K562 (cell line): Measurements from ENCODE around the gene PAAF1. TPM values are rescaled to one million over a fixed set of nuclear protein-coding genes. Genes with fewer than 3 reads are reported as not detected.

Experiments used
- ATAC-seq: fragments of 200-7000 bp; cut with Tn5 transposase; 3 replicates; pipeline ENCODE4 v1.9.1; 2020; ENCODE audit warnings: moderate library complexity
- BruUV-seq: library from RNA; stranded (reverse); fragments of 400-500 nt; replicated peaks from 2 replicates; lab custom pipeline; 2021; lab: Mats Ljungman, UMichigan
- CTCF ChIA-PET: fragments of 300-600 bp; formaldehyde crosslinking; extraction: SDS; loops from one replicate; lab custom pipeline; 2021; ENCODE audit warnings: low intra/inter-chr PET ratio; lab: Yijun Ruan, JAX
- POLR2A ChIA-PET: fragments of 300-600, 350-650 bp; sonication (Branson Sonifier 250); formaldehyde crosslinking; extraction: SDS; loops from one replicate; lab custom pipeline; 2021; ENCODE audit warnings: antibody characterized with exemption, inconsistent platforms; lab: Yijun Ruan, JAX
- DNase-seq, 4 experiments: peaks; one replicate each; pipeline versions ENCODE4 v3.0.0 to v3.0.0-alpha.2; 2011 to 2018; ENCODE audit warnings: low spot score in 3 of 4, mixed read lengths in 3 of 4; ENCODE audit errors: extremely low read depth in 1 of 4
- FAIRE-seq: peaks from 2 replicates; lab custom pipeline; 2011; peaks lifted over from hg19 to GRCh38; lab: Jason Lieb, UNC
- H2AFZ ChIP-seq: 2 replicates; pipeline ENCODE4 v1.6.0; 2011; ENCODE audit warnings: low read depth, low read length, control low read depth, inconsistent platforms
- H3K27ac ChIP-seq: fragments of 200-600 bp; 3 replicates; pipeline ENCODE4 v1.8.0; 2011; ENCODE audit warnings: low read depth, mild to moderate bottlenecking, control low read depth, inconsistent platforms, low read length, moderate library complexity, mixed read lengths; ENCODE audit errors: extremely low read depth
- H3K27me3 ChIP-seq, 2 experiments: fragments of 300-600 bp in 1 of 2; 2 replicates in 1 of 2; 3 replicates in 1 of 2; pipeline versions ENCODE4 v1.6.0 to v1.8.0; 2011; ENCODE audit warnings: inconsistent platforms in 2 of 2, low read length in 2 of 2, mild to moderate bottlenecking in 1 of 2, mixed read lengths in 1 of 2, moderate library complexity in 1 of 2; ENCODE audit not compliant: control insufficient read depth in 2 of 2, insufficient read depth in 2 of 2
- H3K36me3 ChIP-seq: fragments of 300-600 bp; 3 replicates; pipeline ENCODE4 v1.8.0; 2011; ENCODE audit warnings: mild to moderate bottlenecking, low read length, inconsistent platforms; ENCODE audit not compliant: control insufficient read depth, insufficient read depth
- H3K4me1 ChIP-seq, 2 experiments: fragments of 200-600 bp in 1 of 2; replicated peaks in 1 of 2; 2 replicates in 1 of 2; 3 replicates in 1 of 2; pipeline versions ENCODE4 v1.5.1 to v1.8.0; 2011; ENCODE audit warnings: inconsistent platforms in 2 of 2, low read length in 2 of 2, mild to moderate bottlenecking in 1 of 2, mixed read lengths in 1 of 2, moderate library complexity in 1 of 2; ENCODE audit not compliant: control insufficient read depth in 2 of 2, insufficient read depth in 2 of 2
- H3K4me2 ChIP-seq: 2 replicates; pipeline ENCODE4 v1.6.1; 2011; ENCODE audit warnings: low read length, control low read depth, inconsistent platforms, mixed read lengths; ENCODE audit not compliant: insufficient read depth
- H3K4me3 ChIP-seq: fragments of 200-600 bp; sonication (generic), shearing (Covaris generic); 2 replicates; pipeline ENCODE4 v1.5.1; 2016; ENCODE audit warnings: control low read depth, inconsistent platforms
- H3K79me2 ChIP-seq: fragments of 200-600 bp; 3 replicates; pipeline ENCODE4 v1.8.0; 2011; ENCODE audit warnings: low read length, inconsistent platforms; ENCODE audit not compliant: control insufficient read depth, insufficient read depth
- H3K9ac ChIP-seq, 2 experiments: 2 replicates each; pipeline versions ENCODE4 v1.6.0 to v1.6.1; 2011; ENCODE audit warnings: low read depth in 2 of 2, low read length in 2 of 2, control low read depth in 1 of 2, inconsistent platforms in 1 of 2, mild to moderate bottlenecking in 1 of 2, mixed read lengths in 1 of 2; ENCODE audit not compliant: insufficient read depth in 1 of 2
- H3K9me1 ChIP-seq: one replicate; pipeline ENCODE4 v1.6.0; 2011; ENCODE audit warnings: inconsistent platforms, mild to moderate bottlenecking, low read length, moderate library complexity; ENCODE audit not compliant: control insufficient read depth, insufficient read depth
- H3K9me3 ChIP-seq: replicated peaks from 2 replicates; pipeline ENCODE4 v1.5.1; 2011; ENCODE audit warnings: low read depth, low read length, inconsistent platforms; ENCODE audit not compliant: control insufficient read depth, insufficient read depth
- H4K20me1 ChIP-seq: replicated peaks from 2 replicates; pipeline ENCODE4 v1.6.1; 2011; ENCODE audit warnings: low read length, inconsistent platforms, mixed read lengths; ENCODE audit not compliant: control insufficient read depth, insufficient read depth
- BRF1 ChIP-seq: IDR thresholded peaks from 3 replicates; pipeline ENCODE4 v1.6.1; 2011; ENCODE audit warnings: borderline replicate concordance, mild to moderate bottlenecking; ENCODE audit not compliant: insufficient read length; ENCODE audit errors: extremely low read depth
- DDX20 ChIP-seq: fragments of 450-650 bp; IDR thresholded peaks from 2 replicates; pipeline ENCODE4 v1.6.1; 2016; ENCODE audit warnings: missing genetic modification characterization, low read depth, mild to moderate bottlenecking, missing compliant biosample characterization, moderate library complexity
- E2F5 ChIP-seq: sonication (generic); formaldehyde crosslinking; IDR thresholded peaks from 2 replicates; pipeline ENCODE4 v1.8.0; 2022; ENCODE audit warnings: mild to moderate bottlenecking, missing genetic modification reagents
- EZH2 ChIP-seq: IDR thresholded peaks from 2 replicates; pipeline ENCODE4 v1.6.1; 2012; ENCODE audit warnings: low read depth, mild to moderate bottlenecking, inconsistent platforms, low read length, borderline replicate concordance
- NKRF ChIP-seq: fragments of 450-650 bp; IDR thresholded peaks from 2 replicates; pipeline ENCODE4 v1.6.1; 2016; ENCODE audit warnings: borderline replicate concordance
- RFX1 ChIP-seq: fragments of 450-650 bp; IDR thresholded peaks from 2 replicates; pipeline ENCODE4 v1.6.1; 2016; ENCODE audit warnings: mild to moderate bottlenecking, moderate library complexity
- ZNF395 ChIP-seq: fragments of 200-800 bp; sonication (Bioruptor generic); IDR thresholded peaks from 2 replicates; pipeline ENCODE4 v1.6.1; 2017; ENCODE audit warnings: missing genetic modification characterization, missing compliant biosample characterization
- ZNF507 ChIP-seq: conservative IDR thresholded peaks from 2 replicates; pipeline ENCODE4 v1.6.1; 2017; ENCODE audit warnings: missing genetic modification characterization, missing compliant biosample characterization
- WGBS: fragments of 100-300 bp; shearing (Covaris generic); methylation state at CpG from one replicate; pipeline ENCODE4 v1.1.6; 2016; ENCODE audit warnings: low coverage, mixed read lengths; ENCODE audit not compliant: insufficient coverage; ENCODE audit errors: missing lambda C conversion rate; 5-methylcytosine and 5-hydroxymethylcytosine counted together
- in situ Hi-C: fragments of 300-500 bp; cut with MboI; formaldehyde crosslinking; loops from 4 replicates; pipeline ENCODE4 v1.15.0; 2018; ENCODE audit warnings: inconsistent platforms, mixed read lengths
- intact Hi-C: fragments of 100-400 bp; cut with micrococcal nuclease; formaldehyde crosslinking; loops from 2 replicates; pipeline ENCODE4 v1.14.2; 2022
- polyA plus RNA-seq, 8 experiments: library from polyadenylated mRNA; depleted of rRNA in 4 of 8; stranded (reverse) in 5 of 8; unstranded in 3 of 8; fragments of >200 nt; fragmentation: Nextera tagmentation in 2 of 8; fragmentation: Illumina TruSeq in 1 of 8; extraction: Ambion mirVana in 2 of 8; extraction: Trizol in 1 of 8; gene quantifications; 2 replicates each; pipeline versions ENCODE4 v1.2.1 to v1.2.3, GENCODE V29; 2011 to 2014; ENCODE audit warnings: inconsistent platforms in 1 of 8, missing spikeins in 1 of 8
- total RNA-seq, 7 experiments: library from RNA; depleted of rRNA in 6 of 7; stranded (reverse); fragments of >200 nt in 6 of 7; fragmentation: Illumina TruSeq in 2 of 7; extraction: Trizol in 2 of 7; gene quantifications; 2 replicates each; pipeline versions ENCODE4 v1.2.1 to v1.2.3, GENCODE V29; 2011 to 2021; ENCODE audit warnings: low replicate concordance in 1 of 7

Gene PAAF1
- total and polyA plus RNA-seq, 9 of the 15 experiments (the other 6 are each of a cell fraction or from before 2014, with no cell fraction given) = 13.5 to 78.6 (median 23.3) TPM

- H3K4me2 ChIP-seq = no peak overlapping the region
- in situ Hi-C loops (loop anchor here (10.0 kb wide), 1 partner anchor 489 kb away; no protein-coding TSS in a partner anchor), intact Hi-C loops (loop anchor here (2.0 kb wide), 2 partner anchors 289 to 483 kb away; no protein-coding TSS in a partner anchor)
- peaks cover 11 to 16% of the 10 kb centered on the region in 2 experiments; a peak in 3 of 5 replicates for H3K4me1 ChIP-seq
- ChIA-PET POLR2A (interaction anchor here (1.8 to 3.1 kb wide), 2 partner anchors 10 to 15 kb away, joined by 5 to 27 read pairs; partner anchors contain the start of gene UCP2), CTCF (interaction anchor here (2.8 kb wide), 1 partner anchor 124 kb away, joined by 14 read pairs; no protein-coding TSS in a partner anchor)
- no TSS peak for BruUV-seq
- H3K9me1 ChIP-seq = no peaks in the 10 kb centered on the region
- no peaks in the 10 kb centered on the region for H3K9me3 ChIP-seq
- FAIRE-seq (no peak), ATAC-seq (no peak), DNase-seq (peak in 1 of 4 experiments; percentile 41)
- no peaks in the 10 kb centered on the region for H4K20me1 ChIP-seq
- no peaks in the 10 kb centered on the region for H3K36me3 ChIP-seq
- H3K4me3 ChIP-seq = no peak overlapping the region
- H3K27ac ChIP-seq = no peak overlapping the region
- H2AFZ ChIP-seq = no peak overlapping the region
- H3K27me3 ChIP-seq = no peaks in the 10 kb centered on the region; a peak in 1 of 5 replicates
- TF ChIP-seq DDX20 (tag) (no peak), EZH2 (no peak), ZNF507 (tag) (no peak), NKRF (no peak), BRF1 (no peak), E2F5 (no peak), RFX1 (peak; percentile 94), ZNF395 (no peak)
- no peaks in the 10 kb centered on the region for H3K79me2 ChIP-seq
- 2% methylated on average over 2 of the region's 2 CpGs for WGBS
- H3K9ac ChIP-seq = no peak overlapping the region
Measured at GRCh38 chr11:73965764-73966121, 88.9 kb downstream of the PAAF1 start.
